Gastrocnemius medialis (tissue), 4 donors: ENCODE data around the gene JPT1.

Experiments used
- POLR2A ChIP-seq, 2 donors: fragments of 450-650 bp; IDR thresholded peaks; one replicate each; pipeline ENCODE4 v1.6.1; 2017; ENCODE audit warnings: antibody characterized with exemption in 2 of 2, mild to moderate bottlenecking in 2 of 2, moderate library complexity in 2 of 2
- TF ChIP-seq, protein P1 (sequence below), 5 experiments: fragments of 450-650 bp in 3 of 5; fragments of 200-600 bp in 2 of 5; sonication (generic) in 2 of 5; IDR thresholded peaks in 4 of 5; conservative IDR thresholded peaks in 1 of 5; 1 replicate in 4 of 5; 2 replicates in 1 of 5; pipeline ENCODE4 v1.5.1; 2016 to 2019; ENCODE audit warnings: antibody characterized with exemption in 5 of 5, mild to moderate bottlenecking in 3 of 5, moderate library complexity in 3 of 5

DNA sequence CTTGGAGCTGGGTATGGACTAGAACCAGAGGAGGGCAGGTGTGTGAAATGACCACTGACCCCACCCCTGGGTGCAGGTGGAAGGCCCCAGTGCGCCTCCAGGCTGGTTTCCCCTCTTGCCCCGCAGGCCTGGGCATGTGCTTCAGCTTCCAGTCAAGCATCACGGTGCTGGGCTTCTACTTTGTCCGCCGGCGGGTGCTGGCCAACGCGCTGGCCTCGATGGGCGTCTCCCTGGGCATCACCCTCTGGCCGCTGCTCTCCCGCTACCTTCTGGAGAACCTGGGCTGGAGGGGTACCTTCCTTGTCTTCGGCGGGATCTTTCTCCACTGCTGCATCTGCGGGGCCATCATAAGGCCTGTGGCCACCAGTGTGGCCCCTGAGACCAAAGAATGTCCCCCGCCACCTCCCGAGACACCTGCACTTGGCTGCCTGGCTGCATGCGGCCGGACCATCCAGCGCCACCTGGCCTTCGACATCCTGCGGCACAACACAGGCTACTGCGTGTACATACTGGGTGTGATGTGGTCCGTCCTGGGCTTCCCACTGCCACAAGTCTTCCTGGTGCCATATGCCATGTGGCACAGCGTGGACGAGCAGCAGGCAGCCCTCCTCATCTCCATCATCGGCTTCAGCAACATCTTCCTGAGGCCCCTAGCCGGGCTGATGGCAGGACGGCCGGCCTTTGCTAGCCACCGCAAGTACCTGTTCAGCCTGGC lies 54.3 kb downstream of the JPT1 start:
- TF ChIP-seq, protein P1, sequence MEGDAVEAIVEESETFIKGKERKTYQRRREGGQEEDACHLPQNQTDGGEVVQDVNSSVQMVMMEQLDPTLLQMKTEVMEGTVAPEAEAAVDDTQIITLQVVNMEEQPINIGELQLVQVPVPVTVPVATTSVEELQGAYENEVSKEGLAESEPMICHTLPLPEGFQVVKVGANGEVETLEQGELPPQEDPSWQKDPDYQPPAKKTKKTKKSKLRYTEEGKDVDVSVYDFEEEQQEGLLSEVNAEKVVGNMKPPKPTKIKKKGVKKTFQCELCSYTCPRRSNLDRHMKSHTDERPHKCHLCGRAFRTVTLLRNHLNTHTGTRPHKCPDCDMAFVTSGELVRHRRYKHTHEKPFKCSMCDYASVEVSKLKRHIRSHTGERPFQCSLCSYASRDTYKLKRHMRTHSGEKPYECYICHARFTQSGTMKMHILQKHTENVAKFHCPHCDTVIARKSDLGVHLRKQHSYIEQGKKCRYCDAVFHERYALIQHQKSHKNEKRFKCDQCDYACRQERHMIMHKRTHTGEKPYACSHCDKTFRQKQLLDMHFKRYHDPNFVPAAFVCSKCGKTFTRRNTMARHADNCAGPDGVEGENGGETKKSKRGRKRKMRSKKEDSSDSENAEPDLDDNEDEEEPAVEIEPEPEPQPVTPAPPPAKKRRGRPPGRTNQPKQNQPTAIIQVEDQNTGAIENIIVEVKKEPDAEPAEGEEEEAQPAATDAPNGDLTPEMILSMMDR (IDR thresholded peaks at IDR 0.05 in 4 of 5, conservative IDR thresholded peaks at IDR 0.05 in 1 of 5), result no peak
- no peak for TF ChIP-seq POLR2A (IDR thresholded peaks at IDR 0.05)
